Astrocyte (in vitro differentiated cells and primary cell): ENCODE measurements around the gene COPB2. TPM values are rescaled to one million over a fixed set of nuclear protein-coding genes. Genes with fewer than 3 reads are reported as not detected.

Source experiments
- DNase-seq: peaks from one replicate; pipeline ENCODE4 v3.0.0-alpha.2; 2010; ENCODE audit warnings: low read depth
- FAIRE-seq: peaks from 2 replicates; lab custom pipeline; 2011; peaks lifted over from hg19 to GRCh38; lab: Jason Lieb, UNC
- H2AFZ ChIP-seq: 2 replicates; pipeline ENCODE4 v1.6.0; 2012; ENCODE audit warnings: low read depth, low read length, inconsistent platforms
- H3K27ac ChIP-seq: 2 replicates; pipeline ENCODE4 v1.5.1; 2011; ENCODE audit warnings: low read depth, low read length, inconsistent platforms
- H3K27me3 ChIP-seq: 2 replicates; pipeline ENCODE4 v1.6.0; 2011; ENCODE audit warnings: low read length, inconsistent platforms; ENCODE audit not compliant: insufficient read depth
- H3K36me3 ChIP-seq: 2 replicates; pipeline ENCODE4 v1.5.1; 2011; ENCODE audit warnings: low read length, inconsistent platforms; ENCODE audit not compliant: insufficient read depth
- H3K4me1 ChIP-seq: 2 replicates; pipeline ENCODE4 v1.5.1; 2011; ENCODE audit warnings: low read length, inconsistent platforms; ENCODE audit not compliant: insufficient read depth
- H3K4me2 ChIP-seq: 2 replicates; pipeline ENCODE4 v1.6.0; 2012; ENCODE audit warnings: low read length, inconsistent platforms
- H3K4me3 ChIP-seq: 2 replicates; pipeline ENCODE4 v1.5.1; 2011; ENCODE audit warnings: low read depth, mild to moderate bottlenecking, low read length, inconsistent platforms; ENCODE audit not compliant: insufficient read depth
- H3K79me2 ChIP-seq: 2 replicates; pipeline ENCODE4 v1.6.0; 2012; ENCODE audit warnings: mild to moderate bottlenecking, low read length, inconsistent platforms; ENCODE audit not compliant: insufficient read depth
- H3K9ac ChIP-seq: 2 replicates; pipeline ENCODE4 v1.6.0; 2012; ENCODE audit warnings: mild to moderate bottlenecking, low read length, inconsistent platforms
- H3K9me3 ChIP-seq: 2 replicates; pipeline ENCODE4 v1.5.1; 2012; ENCODE audit warnings: low read depth, mild to moderate bottlenecking, low read length, inconsistent platforms; ENCODE audit not compliant: insufficient read depth
- H4K20me1 ChIP-seq: 2 replicates; pipeline ENCODE4 v1.6.0; 2012; ENCODE audit warnings: low read length, inconsistent platforms; ENCODE audit not compliant: insufficient read depth
- H3K27ac Mint-ChIP-seq: one replicate; pipeline ENCODE4 v1.8.0; 2021; ENCODE audit warnings: mild to moderate bottlenecking, mixed read lengths; ENCODE audit not compliant: unreplicated experiment
- H3K27me3 Mint-ChIP-seq: one replicate; pipeline ENCODE4 v1.8.0; 2021; ENCODE audit warnings: low read depth, mixed read lengths; ENCODE audit not compliant: unreplicated experiment
- H3K36me3 Mint-ChIP-seq: one replicate; pipeline ENCODE4 v1.8.0; 2021; ENCODE audit warnings: low read depth, mixed read lengths; ENCODE audit not compliant: unreplicated experiment
- H3K4me1 Mint-ChIP-seq: one replicate; pipeline ENCODE4 v1.8.0; 2021; ENCODE audit warnings: low read depth, mixed read lengths; ENCODE audit not compliant: unreplicated experiment
- H3K4me3 Mint-ChIP-seq: one replicate; pipeline ENCODE4 v1.8.0; 2021; ENCODE audit warnings: mild to moderate bottlenecking, moderate library complexity, mixed read lengths; ENCODE audit not compliant: unreplicated experiment
- H3K9me3 Mint-ChIP-seq: one replicate; pipeline ENCODE4 v1.8.0; 2021; ENCODE audit warnings: mild to moderate bottlenecking, mixed read lengths; ENCODE audit not compliant: unreplicated experiment
- EZH2 ChIP-seq: IDR thresholded peaks from 2 replicates; pipeline ENCODE4 v1.6.1; 2012; ENCODE audit warnings: mild to moderate bottlenecking, low read length, inconsistent platforms; ENCODE audit not compliant: insufficient read depth
- total RNA-seq: library from RNA; stranded (reverse); gene quantifications from 2 replicates; pipeline ENCODE4 v1.2.1, GENCODE V29; 2021
- TF ChIP-seq, protein P1 (sequence below): IDR thresholded peaks from 2 replicates; pipeline ENCODE4 v1.5.1; 2011; ENCODE audit warnings: low read depth, mild to moderate bottlenecking, inconsistent platforms, low read length, moderate library complexity; ENCODE audit not compliant: insufficient read depth

Gene COPB2
- total RNA-seq, 1 donor from 2014 or later = 269 TPM

DNA sequence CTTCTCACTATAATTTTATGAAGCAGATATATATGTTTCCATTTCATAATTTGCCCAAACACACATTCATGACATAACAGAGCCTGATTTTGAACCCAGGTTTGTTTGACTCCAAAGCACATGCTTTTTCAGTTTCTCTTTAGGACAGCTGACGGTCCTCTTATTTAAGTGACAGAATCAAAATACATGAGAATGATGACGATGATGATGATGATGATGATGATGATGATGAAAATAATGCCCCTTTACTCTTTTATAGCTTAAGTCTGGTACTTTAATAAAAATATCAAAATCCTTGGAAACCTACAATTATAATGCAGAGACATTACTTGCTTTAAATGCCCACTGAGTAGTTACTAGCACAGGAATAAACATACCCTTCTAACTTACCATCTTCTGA lies 15.3 kb downstream of the COPB2 start:
- peaks cover 64% of the 10 kb centered on the region for H4K20me1 ChIP-seq
- H3K27me3 ChIP-seq = no peaks in the 10 kb centered on the region
- DNase-seq (no peak), FAIRE-seq (no peak)
- peaks cover 11% of the 10 kb centered on the region for H3K4me1 Mint-ChIP-seq
- no peaks in the 10 kb centered on the region for H3K27me3 Mint-ChIP-seq
- H3K36me3 Mint-ChIP-seq = peaks cover 16% of the 10 kb centered on the region
- no peak overlapping the region for H3K4me3 ChIP-seq
- H3K4me1 ChIP-seq = no peaks in the 10 kb centered on the region
- H3K9me3 ChIP-seq = no peaks in the 10 kb centered on the region
- no peak overlapping the region for H3K27ac ChIP-seq
- TF ChIP-seq, protein P1, sequence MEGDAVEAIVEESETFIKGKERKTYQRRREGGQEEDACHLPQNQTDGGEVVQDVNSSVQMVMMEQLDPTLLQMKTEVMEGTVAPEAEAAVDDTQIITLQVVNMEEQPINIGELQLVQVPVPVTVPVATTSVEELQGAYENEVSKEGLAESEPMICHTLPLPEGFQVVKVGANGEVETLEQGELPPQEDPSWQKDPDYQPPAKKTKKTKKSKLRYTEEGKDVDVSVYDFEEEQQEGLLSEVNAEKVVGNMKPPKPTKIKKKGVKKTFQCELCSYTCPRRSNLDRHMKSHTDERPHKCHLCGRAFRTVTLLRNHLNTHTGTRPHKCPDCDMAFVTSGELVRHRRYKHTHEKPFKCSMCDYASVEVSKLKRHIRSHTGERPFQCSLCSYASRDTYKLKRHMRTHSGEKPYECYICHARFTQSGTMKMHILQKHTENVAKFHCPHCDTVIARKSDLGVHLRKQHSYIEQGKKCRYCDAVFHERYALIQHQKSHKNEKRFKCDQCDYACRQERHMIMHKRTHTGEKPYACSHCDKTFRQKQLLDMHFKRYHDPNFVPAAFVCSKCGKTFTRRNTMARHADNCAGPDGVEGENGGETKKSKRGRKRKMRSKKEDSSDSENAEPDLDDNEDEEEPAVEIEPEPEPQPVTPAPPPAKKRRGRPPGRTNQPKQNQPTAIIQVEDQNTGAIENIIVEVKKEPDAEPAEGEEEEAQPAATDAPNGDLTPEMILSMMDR = no peak
- TF ChIP-seq EZH2 = no peak
- peaks cover 42% of the 10 kb centered on the region for H3K79me2 ChIP-seq
- H3K36me3 ChIP-seq = peaks cover 87% of the 10 kb centered on the region
- H3K27ac Mint-ChIP-seq = no peak overlapping the region
- no peak overlapping the region for H3K4me2 ChIP-seq
- H3K9ac ChIP-seq = no peak overlapping the region
- H3K9me3 Mint-ChIP-seq = no peaks in the 10 kb centered on the region
- no peak overlapping the region for H2AFZ ChIP-seq
- H3K4me3 Mint-ChIP-seq = no peak overlapping the region

- no peak for DNase-seq
Observed at GRCh38 chr3:139364549-139364948, 24.9 kb downstream of the COPB2 start.

GRCh38 chr3:139361276-139361675 lies 28.2 kb downstream of the COPB2 start:
- H3K4me2 ChIP-seq = no peak overlapping the region
- no peaks in the 10 kb centered on the region for H3K27me3 ChIP-seq
- Mint-ChIP-seq H3K9me3 (no peaks in the 10 kb centered on the region), H3K4me1 (peaks cover 2% of the 10 kb centered on the region), H3K27me3 (no peaks in the 10 kb centered on the region), H3K27ac (no peak overlapping the region), H3K4me3 (no peak overlapping the region), H3K36me3 (peaks cover 25% of the 10 kb centered on the region)
- no peak overlapping the region for H2AFZ ChIP-seq
- TF ChIP-seq, protein P1 = no peak
- no peak for TF ChIP-seq EZH2
- H3K9ac ChIP-seq = no peak overlapping the region
- no peak overlapping the region for H3K4me3 ChIP-seq
- H4K20me1 ChIP-seq = peaks cover 59% of the 10 kb centered on the region
- no peak for DNase-seq
- no peak for FAIRE-seq
- H3K9me3 ChIP-seq = no peaks in the 10 kb centered on the region
- H3K79me2 ChIP-seq = peaks cover 45% of the 10 kb centered on the region
- no peak overlapping the region for H3K27ac ChIP-seq
- H3K36me3 ChIP-seq = peaks cover 86% of the 10 kb centered on the region
- H3K4me1 ChIP-seq = no peaks in the 10 kb centered on the region

More at GRCh38 chr3:139364549-139364948, 24.9 kb downstream of the COPB2 start:
- no peak for FAIRE-seq
- Histone ChIP-seq H3K4me1 (no peaks in the 10 kb centered on the region), H3K27me3 (no peaks in the 10 kb centered on the region), H3K9me3 (no peaks in the 10 kb centered on the region), H3K9ac (no peak overlapping the region), H3K4me3 (no peak overlapping the region), H3K27ac (no peak overlapping the region), H3K36me3 (peaks cover 79% of the 10 kb centered on the region), H3K4me2 (no peak overlapping the region), H3K79me2 (peaks cover 50% of the 10 kb centered on the region), H2AFZ (no peak overlapping the region), H4K20me1 (peaks cover 55% of the 10 kb centered on the region)
- Mint-ChIP-seq H3K27me3 (no peaks in the 10 kb centered on the region), H3K36me3 (peaks cover 12% of the 10 kb centered on the region), H3K4me3 (no peak overlapping the region), H3K27ac (no peak overlapping the region), H3K9me3 (no peaks in the 10 kb centered on the region), H3K4me1 (no peaks in the 10 kb centered on the region)
- no peak for TF ChIP-seq EZH2
- TF ChIP-seq, protein P1 = no peak
